HG02870 (cell line): Measurements from ENCODE around the gene IGSF21.

Experiments
- ATAC-seq: cut with Tn5 transposase; IDR thresholded peaks from one replicate; pipeline ENCODE4 v1.9.1; 2021; ENCODE audit warnings: mild to moderate bottlenecking, moderate library complexity; ENCODE audit not compliant: unreplicated experiment

IGSF21 gene

DNA sequence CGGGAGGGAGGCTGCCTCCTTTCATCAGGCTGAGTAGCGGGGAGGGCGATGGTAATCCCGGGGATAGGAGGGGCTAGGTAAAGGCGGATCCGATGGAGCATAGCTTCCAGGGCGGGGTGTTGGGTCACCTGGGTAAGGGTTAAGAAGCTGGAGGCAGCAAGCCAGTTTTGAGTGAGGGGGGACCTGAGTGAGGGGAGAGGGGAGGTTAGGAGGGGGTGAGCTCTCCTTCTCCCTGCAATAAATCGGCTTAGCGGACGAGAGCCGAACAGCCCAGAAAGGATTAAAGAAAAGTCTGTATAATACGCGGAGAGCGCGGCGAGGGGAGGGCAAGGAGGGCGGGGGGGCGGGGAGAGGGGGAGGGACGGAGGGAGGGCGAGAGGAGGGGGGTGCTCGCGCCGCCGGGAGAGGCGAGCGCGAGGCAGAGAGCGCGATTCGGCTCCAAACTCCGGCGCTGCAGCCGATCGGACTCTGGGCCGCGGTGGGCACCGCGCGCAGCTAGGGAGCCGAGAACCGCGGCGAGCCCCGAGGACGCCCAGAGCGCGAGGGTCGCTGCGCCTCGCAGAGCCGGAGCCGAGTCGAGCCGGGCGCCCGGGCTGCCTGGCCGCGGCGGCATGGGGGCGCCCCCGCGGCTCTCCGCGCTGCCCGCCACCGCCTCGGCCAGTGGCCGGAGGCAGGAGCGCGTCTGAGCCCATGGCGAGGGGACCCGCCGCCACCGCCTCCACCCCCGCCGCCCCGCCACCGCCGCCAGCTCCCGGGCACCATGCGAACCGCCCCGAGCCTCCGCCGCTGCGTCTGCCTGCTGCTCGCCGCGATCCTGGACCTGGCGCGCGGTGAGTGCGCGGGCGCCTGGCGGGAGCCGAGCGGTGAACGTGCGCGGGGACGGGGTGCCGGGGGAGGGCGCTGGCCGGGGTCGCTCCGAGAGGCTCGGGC lies at the start of gene IGSF21:
IGSF21 (plus strand) TSS at position 430 of the 930 bp plus-strand sequence; CDS start at position 761, 331 bp downstream.
- no peak for ATAC-seq

- ATAC-seq, result no peak
These were observed 49.2 kb upstream of the IGSF21 start for GRCh38 chr1:18058206-18058921.

DNA sequence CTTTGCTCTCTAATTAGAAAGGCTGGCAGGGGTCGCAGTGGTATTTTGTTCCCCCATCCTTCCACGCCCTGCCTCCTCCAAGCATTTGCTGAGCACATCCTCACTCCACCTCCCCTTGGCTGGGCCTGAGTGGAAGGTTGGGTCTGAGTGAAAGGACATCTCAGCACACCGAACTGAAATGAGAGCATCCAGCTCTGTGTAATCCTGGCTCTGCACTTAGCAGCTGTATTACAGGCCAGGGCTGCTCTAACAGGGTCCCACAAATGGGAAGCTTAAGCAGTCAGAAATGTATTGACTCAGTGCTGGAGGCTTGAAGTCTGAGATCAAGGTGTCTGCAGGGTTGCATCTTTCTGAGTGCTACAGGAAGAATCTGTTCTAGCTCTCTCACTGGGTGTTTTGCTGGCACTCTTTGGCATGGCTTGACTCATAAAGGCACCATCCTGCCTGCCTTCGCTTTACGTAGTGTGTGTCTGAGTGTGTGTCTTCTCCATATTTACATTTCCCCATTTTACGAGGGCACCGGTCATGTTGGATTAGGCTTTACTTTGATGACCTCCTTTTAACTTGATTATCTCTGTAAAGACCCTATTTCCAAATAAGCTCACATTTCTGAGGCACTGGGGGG lies 48.5 kb upstream of the IGSF21 start:
- ATAC-seq, result no peak

DNA sequence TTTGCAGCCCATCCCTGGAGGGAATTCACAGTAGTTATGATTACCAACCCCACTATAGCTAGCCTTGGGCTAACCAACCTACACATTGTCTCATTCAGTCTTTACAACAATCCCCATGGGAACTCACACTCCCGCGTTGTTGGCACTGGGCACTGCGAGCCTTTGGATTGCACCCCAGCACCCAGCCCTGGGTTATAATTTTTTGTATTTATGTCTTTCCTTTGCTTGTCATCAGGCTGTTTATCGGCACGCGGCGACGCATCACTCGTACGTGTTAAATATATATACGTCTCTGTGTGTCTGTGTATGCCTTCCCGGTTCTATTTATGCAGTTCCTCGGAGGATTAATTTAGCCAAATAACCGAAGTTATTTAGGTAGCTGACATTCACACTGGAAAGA lies 47.2 kb upstream of the IGSF21 start:
- ATAC-seq, result no peak

- no peak for ATAC-seq
These were observed 45.4 kb upstream of the IGSF21 start for GRCh38 chr1:18062185-18062584.

- ATAC-seq, result no peak
These were observed 43.1 kb upstream of the IGSF21 start for GRCh38 chr1:18064534-18064933.

DNA sequence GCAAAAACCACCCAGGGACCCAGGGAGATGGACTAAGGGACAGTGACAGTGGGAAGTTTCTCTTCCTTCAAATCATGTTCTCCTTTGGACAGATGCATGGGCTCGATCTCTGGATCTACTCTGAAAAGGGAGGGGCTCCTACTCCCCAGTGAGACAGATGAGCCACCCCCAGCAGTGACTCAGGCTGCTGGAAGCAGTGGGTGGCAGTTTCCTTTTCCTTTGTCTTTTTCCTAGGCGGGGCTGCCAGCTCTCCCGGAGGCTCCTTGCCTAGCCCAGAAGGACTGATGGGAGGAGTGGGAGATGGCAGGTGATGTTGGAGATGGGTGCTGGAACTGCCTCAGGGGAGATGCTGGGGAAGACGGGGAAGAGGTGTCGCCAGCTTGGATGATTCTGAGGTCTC lies 41.0 kb upstream of the IGSF21 start:
- ATAC-seq, result no peak

GRCh38 chr1:18069903-18070302 lies 37.7 kb upstream of the IGSF21 start:
- ATAC-seq, result no peak

DNA sequence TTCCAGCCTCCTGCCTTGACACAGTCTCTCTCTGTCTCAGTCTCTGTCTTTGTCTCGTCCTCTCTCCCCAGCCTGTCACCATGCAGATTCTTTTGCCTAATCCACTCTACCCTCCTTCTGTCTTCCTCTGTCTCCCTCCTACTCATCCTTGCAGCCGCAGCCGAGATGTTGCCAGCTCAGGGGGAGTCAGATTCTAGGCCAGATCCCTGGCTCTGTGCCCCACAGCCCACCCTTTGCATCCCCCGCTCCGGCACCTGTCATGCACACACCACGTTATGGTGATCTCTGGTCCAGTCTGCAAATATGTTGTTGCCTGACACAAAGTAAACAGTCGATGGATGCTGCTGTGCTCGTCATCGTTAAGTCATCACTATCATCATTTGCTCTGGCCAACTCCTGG lies 35.5 kb upstream of the IGSF21 start:
- ATAC-seq, result no peak

- no peak for ATAC-seq
These were observed 34.4 kb upstream of the IGSF21 start for GRCh38 chr1:18073066-18073642.

DNA sequence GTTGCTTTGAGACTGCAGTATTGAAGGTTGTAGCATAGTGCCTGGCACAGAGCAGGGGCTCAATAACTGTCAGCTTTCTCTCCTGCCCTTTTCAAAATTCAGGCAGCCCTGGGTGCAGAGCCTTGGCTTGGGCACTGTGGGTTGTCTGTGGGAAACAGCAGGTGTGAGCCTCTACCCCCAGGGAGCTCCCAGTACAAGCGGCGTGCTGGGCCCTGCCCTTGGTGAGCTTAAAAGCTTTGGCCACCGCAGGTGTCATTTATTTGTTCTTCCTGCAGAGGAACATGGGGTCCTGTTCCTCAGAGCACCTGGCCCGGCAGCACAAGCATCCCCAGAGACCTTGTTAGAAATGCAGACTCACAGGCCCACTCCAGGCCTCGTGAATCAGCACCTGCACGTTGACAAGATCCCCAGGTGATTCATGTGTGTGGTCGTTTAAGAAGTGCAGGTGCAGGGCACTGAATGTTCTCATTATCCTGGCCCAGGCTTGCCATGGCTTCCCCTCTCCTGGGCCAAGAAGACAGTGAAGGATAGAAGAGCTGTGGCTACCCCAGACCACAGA lies 29.9 kb upstream of the IGSF21 start:
- no peak for ATAC-seq

DNA sequence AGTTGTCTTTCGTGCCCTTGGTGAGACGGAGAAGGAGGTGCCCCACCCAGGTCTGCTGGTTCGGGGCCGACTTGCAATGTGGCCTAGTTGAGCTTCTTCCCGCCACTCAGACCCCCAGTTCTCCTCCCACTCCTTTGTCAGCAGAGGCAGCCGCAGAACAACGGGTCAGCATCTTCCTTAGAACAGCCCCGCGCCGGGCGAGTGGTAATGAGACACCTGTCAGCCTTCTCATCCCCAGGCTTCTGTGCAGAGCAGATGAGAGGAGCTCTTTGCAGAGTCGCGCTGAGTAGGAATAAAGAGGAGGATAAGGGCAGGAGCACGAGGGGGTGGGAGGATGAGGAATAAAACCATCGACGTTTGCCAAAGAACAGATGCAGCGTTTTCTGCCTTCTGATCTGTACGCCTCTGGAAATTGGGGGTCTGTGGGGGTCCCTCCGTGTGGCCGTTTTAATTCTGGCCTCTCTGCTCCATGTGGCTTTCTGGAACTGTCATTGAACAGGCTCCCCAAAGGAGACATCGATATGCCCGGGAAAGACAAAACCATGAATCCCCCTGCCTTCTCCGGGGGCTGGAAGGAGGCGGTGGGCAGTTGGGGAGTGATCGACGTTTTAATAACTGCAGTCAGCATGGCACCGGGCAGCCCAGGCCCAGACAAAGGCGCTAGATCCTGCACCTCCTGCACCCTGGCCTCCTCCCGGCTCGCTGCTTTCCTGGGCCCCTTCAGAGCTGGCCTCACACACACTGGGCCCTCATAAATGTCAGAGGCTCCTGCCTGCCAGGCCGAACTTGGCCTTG lies 27.5 kb upstream of the IGSF21 start:
- no peak for ATAC-seq

- ATAC-seq, result no peak
These were observed 22.1 kb upstream of the IGSF21 start for GRCh38 chr1:18085387-18086074.

- no peak for ATAC-seq
These were observed 19.5 kb upstream of the IGSF21 start for GRCh38 chr1:18088077-18088594.

DNA sequence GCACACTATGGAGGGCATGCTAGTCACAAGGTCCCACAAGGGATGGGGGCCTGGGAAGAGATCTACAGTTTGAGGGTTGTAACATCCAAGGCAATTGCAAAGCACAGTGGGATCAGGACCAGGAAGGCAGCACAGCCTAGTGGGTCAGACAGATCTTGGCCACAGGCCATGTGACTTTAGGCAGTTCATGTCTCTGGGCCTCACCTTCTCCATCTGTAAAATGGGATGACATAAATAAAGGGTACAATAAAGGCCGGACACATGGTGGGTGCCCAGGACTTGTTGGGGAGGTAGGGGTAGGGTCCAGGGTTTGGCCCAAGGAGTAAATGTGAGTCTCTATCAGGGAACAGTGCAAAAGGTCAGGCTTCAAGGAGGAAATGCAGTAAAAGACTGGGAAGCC lies 18.1 kb upstream of the IGSF21 start:
- no peak for ATAC-seq

DNA sequence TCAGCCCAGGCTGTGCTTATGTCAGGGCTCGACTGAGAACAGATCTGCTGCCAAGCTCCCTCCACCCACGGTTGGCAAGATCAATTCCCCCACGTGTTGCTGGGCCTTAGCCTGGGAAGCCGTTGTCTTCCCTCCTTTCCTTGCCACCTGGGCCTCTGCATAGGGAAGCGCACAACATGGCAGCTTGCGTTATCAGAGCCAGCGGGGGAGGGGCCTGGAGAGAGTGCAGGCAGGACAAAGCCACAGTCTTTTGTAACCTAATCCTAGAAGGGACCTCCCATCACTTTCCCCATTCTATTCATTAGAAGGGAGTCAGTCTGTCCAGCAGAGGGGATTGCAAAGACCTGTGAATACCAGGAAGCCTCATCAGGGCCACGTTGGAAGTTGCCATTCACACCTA lies 17.0 kb upstream of the IGSF21 start:
- no peak for ATAC-seq

DNA sequence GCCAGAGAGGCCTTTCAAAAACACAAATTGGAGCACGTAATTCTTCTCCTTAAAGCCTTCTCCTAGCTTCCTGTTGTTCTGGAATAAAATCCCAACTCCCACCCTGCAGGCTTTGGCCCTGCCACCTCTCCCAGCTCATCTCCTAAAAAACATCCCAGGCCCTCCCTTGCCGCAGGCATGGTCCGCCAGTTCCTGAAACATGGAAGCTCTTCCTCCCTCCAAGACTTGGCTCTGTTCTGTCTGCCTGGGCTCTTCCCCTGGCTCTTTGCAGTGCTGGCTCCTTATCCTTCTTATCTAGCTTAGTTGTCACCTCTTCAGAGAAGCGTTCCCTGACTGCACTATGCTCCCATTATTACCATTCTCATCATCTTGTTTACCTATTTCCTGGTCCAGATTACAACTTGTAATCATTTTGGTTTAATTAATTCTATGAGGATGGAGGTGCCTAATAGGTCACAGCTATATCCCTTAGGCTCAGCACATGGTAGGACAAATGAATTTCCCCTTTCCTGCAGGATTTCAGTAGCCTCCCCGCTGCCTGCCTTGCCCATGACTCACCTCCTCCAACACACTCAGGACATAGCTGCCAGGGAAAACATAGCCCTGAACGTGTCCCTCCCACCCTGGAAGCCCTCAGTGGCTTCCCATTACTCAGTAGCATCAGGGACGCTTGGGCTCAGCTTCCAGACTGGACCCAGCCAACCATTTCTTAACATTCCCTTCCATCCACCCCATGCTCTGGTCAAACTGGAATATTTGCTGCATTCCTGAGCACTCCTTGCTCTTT lies 15.7 kb upstream of the IGSF21 start:
- no peak for ATAC-seq

DNA sequence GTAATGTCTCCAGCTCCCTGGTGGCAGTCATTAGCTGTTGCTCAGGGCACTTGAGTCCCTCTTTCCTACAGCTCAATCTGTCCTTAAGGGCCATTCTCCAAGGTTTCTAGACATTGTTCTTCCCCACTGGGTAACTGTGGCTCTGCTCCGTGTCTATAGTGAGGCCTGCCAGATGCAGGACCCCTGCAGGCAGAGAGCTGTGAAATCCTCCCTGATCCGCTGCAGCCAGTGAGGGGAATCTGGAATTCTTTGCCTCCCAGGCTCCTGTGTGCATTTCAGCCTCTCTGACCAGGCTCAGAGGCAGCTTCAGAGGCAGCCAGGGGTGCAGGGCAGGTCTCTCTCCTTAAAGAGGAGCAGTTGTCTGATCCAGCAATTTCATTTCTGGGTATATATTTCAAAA lies 14.4 kb upstream of the IGSF21 start:
- no peak for ATAC-seq

DNA sequence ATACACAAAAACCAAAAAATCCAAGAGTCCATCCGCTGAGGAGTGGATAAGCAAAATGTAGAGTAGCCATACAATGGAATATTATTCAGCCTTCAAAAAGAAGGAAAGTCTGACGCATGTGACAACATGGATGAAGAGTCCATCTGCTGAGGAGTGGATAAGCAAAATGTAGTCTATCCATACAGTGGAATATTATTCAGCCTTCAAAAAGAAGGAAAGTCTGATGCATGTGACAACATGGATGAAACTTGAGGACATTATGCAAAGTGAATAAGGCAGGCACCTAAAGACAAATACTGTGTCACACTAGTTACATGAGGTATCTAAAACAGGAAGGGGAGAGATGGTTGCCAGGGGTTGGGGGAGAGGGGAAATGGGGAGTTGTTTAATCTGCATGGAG lies 14.0 kb upstream of the IGSF21 start:
- ATAC-seq, result no peak
